Panc1 (cell line): ENCODE measurements around the gene FAM53B.

Experiments
- POLR2AphosphoS5 ChIP-seq: IDR thresholded peaks from 2 replicates; pipeline ENCODE4 v1.6.1; 2012; ENCODE audit warnings: mild to moderate bottlenecking, low read depth, low read length, moderate library complexity
- SIN3A ChIP-seq: IDR thresholded peaks from 2 replicates; pipeline ENCODE4 v1.6.1; 2012; ENCODE audit warnings: low read depth, mild to moderate bottlenecking, low read length, moderate library complexity, borderline replicate concordance; ENCODE audit not compliant: insufficient read depth
- TF ChIP-seq, protein P1 (sequence below): fragments of 450-650 bp; IDR thresholded peaks from 2 replicates; pipeline ENCODE4 v1.5.1; 2017; ENCODE audit warnings: mild to moderate bottlenecking
- TF ChIP-seq, protein P2 (sequence below), 2 experiments: IDR thresholded peaks; 2 replicates each; pipeline ENCODE4 v1.6.1; 2011 to 2012; ENCODE audit warnings: low read depth in 2 of 2, control low read depth in 1 of 2, low read length in 1 of 2, mild to moderate bottlenecking in 1 of 2, moderate library complexity in 1 of 2; ENCODE audit not compliant: insufficient read depth in 1 of 2

DNA sequence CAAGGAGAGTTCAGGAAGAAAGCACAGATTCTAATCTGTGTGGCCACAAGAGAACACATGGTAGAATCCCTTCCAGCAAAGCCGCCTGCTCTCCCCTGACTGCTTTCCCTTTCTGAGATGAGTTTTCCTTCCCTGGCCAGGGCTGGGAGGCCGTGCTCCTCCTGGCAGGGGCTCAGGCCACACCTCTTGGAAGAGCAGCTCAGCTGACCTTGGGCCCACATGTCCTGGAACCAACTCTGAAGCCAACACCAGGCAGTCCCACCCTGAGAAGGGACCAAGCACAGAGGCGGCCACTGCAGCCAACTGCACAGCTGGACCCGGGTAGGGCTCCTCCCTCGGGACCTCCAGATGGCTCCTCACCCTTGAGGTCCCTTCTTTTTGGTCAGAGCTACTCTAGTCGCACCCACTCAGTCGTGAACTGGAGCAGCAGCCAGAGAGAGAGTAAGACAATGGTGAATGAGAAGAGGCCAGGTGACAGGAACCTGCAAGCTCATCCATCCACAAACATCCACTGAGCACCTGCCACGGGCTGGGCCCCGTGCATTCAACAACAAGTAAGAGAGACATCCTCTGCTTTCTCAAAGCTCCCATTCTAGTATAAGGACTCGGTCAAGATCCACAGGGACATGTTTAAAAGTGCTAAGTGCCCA lies 40.3 kb downstream of the FAM53B start:
- TF ChIP-seq, protein P1, sequence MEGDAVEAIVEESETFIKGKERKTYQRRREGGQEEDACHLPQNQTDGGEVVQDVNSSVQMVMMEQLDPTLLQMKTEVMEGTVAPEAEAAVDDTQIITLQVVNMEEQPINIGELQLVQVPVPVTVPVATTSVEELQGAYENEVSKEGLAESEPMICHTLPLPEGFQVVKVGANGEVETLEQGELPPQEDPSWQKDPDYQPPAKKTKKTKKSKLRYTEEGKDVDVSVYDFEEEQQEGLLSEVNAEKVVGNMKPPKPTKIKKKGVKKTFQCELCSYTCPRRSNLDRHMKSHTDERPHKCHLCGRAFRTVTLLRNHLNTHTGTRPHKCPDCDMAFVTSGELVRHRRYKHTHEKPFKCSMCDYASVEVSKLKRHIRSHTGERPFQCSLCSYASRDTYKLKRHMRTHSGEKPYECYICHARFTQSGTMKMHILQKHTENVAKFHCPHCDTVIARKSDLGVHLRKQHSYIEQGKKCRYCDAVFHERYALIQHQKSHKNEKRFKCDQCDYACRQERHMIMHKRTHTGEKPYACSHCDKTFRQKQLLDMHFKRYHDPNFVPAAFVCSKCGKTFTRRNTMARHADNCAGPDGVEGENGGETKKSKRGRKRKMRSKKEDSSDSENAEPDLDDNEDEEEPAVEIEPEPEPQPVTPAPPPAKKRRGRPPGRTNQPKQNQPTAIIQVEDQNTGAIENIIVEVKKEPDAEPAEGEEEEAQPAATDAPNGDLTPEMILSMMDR, result no peak
- TF ChIP-seq POLR2AphosphoS5 (no peak), SIN3A (no peak)
- TF ChIP-seq, protein P2, sequence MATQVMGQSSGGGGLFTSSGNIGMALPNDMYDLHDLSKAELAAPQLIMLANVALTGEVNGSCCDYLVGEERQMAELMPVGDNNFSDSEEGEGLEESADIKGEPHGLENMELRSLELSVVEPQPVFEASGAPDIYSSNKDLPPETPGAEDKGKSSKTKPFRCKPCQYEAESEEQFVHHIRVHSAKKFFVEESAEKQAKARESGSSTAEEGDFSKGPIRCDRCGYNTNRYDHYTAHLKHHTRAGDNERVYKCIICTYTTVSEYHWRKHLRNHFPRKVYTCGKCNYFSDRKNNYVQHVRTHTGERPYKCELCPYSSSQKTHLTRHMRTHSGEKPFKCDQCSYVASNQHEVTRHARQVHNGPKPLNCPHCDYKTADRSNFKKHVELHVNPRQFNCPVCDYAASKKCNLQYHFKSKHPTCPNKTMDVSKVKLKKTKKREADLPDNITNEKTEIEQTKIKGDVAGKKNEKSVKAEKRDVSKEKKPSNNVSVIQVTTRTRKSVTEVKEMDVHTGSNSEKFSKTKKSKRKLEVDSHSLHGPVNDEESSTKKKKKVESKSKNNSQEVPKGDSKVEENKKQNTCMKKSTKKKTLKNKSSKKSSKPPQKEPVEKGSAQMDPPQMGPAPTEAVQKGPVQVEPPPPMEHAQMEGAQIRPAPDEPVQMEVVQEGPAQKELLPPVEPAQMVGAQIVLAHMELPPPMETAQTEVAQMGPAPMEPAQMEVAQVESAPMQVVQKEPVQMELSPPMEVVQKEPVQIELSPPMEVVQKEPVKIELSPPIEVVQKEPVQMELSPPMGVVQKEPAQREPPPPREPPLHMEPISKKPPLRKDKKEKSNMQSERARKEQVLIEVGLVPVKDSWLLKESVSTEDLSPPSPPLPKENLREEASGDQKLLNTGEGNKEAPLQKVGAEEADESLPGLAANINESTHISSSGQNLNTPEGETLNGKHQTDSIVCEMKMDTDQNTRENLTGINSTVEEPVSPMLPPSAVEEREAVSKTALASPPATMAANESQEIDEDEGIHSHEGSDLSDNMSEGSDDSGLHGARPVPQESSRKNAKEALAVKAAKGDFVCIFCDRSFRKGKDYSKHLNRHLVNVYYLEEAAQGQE (IDR thresholded peaks at IDR 0.05; ENCODE audit: insufficient read depth in 1 of 2, low read depth in 2 of 2, low read length in 1 of 2), result no peak
